HG03432 (cell line): ENCODE measurements around the gene RAPGEF2.

Experiments
- ATAC-seq: cut with Tn5 transposase; IDR thresholded peaks from one replicate; pipeline ENCODE4 v1.9.1; 2021; ENCODE audit warnings: mild to moderate bottlenecking, moderate library complexity; ENCODE audit not compliant: unreplicated experiment

Gene RAPGEF2

GRCh38 chr4:159190651-159191050 is 87.8 kb downstream of the RAPGEF2 start:
- ATAC-seq: no peak

GRCh38 chr4:159191989-159192388 is 89.1 kb downstream of the RAPGEF2 start:
- no peak for ATAC-seq

- no peak for ATAC-seq
Measured at GRCh38 chr4:159193046-159193620, 90.3 kb downstream of the RAPGEF2 start.

DNA sequence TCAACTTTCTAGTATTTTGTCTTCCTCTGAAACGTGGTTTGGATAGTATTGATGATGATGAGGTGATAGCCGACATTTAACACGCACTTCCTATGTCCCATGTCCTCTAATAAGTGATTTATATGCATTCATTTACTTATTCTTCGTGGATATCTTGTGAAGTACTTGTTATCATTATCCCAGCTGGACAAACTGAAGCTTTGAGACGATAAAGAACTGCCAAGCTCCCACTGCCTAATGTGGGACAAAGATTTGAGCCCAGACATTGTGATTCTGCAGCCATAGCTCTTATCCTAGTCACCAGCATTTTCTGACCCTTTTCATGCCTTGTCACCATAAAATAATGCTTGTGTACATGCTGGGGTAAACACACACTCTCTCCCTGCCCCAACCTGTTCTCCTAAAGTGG is 92.5 kb downstream of the RAPGEF2 start:
- ATAC-seq: no peak

- no peak for ATAC-seq
Measured at GRCh38 chr4:159197260-159197884, 94.5 kb downstream of the RAPGEF2 start.

DNA sequence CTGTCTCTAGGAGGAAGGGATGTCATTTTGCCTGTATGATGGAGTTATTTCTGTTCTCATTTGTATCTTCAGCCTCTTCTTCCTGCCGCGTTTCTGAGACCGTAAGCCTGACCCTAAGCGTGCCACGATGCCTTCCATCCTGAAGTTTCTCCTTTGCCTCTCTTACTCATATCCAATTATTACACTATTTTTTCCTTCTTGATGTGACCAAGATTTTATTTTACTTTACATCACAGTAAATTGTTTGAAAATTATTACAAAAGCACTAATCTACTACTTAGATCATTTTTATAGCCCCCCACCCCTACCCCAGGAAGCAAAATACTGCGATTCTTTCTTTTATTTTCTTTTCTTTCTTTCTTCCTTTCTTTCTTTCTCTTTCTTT is 95.0 kb downstream of the RAPGEF2 start:
- no peak for ATAC-seq

GRCh38 chr4:159199826-159200225 is 96.9 kb downstream of the RAPGEF2 start:
- no peak for ATAC-seq

DNA sequence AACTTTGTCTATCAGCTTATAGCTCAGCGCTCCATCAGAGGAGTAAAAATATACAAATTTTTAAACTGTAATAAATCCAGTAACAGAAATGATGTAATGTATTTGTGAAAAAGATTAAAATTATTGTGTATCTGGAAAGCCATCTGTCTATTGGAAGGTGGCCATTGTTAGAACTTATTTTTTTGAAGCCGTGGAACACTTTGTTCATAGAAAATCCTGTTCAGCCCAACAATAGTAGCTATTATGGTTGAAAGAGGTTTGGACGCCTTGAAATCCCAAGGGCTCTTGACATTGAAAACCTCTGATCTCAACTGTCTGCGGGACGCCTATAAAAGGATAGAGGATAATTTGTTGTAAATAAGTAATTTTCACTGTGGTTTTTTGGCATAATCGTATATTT is 98.3 kb downstream of the RAPGEF2 start:
- no peak for ATAC-seq

- no peak for ATAC-seq
Measured at GRCh38 chr4:159204566-159204965, 101.7 kb downstream of the RAPGEF2 start.

- ATAC-seq: no peak
Measured at GRCh38 chr4:159205466-159205865, 102.6 kb downstream of the RAPGEF2 start.

DNA sequence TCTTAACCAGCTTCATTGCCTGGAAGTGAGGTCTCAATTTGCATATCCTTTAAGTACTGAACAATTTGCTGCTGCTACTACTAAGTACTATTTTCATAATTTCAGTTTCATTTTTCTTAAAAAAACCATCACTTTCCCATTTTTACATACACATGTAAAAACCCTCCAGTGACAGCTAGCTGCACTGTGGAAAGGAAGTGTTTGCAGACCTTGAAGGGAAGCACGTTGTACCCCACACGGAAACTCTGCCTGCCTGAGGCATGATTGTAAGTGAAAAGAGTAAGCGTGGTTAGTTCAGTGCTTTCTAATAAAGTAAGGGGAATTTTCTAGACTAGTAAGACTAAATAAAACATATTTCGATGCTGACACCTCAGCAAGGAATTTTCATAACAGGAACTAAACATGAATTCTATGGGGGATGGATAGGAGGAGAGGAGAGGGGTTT is 103.6 kb downstream of the RAPGEF2 start:
- peak; percentile 94 for ATAC-seq

DNA sequence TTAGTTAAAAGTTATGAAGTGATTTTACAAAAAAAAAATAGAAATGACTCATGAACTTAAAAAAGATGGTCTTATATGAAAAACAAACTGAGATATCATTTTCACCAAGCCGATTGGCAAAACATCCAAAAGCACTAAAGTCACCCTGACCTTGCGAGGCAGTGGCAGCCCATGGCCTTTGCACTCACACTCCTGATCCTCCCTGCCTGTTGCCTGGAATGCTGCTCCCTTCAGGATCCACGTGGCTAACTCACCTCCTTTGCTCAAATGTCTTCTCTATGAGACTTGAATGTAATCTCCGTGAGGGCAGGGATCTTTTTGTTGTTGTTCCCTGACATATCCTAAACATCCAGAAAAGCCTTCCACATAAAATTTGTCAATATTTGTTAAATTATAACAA is 106.4 kb downstream of the RAPGEF2 start:
- no peak for ATAC-seq

GRCh38 chr4:159210975-159211374 is 108.1 kb downstream of the RAPGEF2 start:
- no peak for ATAC-seq

DNA sequence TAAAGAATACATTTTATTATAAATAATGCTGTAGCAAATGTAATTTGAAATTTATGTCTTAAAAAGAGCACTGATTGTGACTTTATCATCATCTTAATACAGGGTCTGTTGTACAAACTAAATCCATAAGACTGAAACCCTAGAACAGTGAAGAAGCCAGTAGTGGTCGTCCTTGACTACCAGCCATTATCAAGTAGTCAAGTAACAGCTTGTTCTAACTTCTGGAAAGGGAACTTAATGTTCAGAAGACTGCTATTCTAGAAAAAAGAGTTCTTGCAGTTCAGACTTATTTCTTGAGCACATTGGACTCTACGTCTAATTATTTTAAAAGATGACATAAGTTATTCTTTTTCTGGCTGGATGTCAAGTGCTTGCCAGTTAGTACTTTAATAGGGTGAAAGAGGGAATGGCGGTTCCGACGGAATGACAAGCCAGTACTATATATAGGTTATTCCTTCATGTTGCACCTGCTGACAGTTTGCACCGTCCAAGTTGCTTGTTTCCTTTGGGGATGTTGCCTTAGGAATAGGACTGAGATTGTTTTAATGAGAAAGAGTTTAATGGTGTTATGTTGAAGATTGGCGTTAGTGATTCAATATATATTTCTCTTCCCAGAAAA is 109.9 kb downstream of the RAPGEF2 start:
- ATAC-seq: no peak

DNA sequence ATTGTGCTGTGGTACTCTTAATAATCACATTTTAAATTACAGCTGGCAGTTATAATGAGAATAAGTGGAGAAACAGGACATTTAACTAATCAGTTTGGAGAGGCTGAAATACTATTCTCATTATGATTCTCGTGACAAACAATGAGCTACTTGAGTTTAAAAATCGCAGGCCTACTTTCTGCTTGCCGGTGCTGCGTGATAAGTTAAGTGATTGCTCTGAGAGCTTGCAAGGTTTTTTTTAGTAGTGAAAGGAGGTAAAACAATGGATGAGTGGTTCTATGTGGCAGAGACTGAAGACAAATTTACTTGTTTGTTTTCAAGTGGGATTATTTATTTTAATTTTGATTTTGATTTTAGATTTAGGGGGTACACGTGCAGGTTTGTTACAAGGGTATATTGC is 114.0 kb downstream of the RAPGEF2 start:
- ATAC-seq: no peak

DNA sequence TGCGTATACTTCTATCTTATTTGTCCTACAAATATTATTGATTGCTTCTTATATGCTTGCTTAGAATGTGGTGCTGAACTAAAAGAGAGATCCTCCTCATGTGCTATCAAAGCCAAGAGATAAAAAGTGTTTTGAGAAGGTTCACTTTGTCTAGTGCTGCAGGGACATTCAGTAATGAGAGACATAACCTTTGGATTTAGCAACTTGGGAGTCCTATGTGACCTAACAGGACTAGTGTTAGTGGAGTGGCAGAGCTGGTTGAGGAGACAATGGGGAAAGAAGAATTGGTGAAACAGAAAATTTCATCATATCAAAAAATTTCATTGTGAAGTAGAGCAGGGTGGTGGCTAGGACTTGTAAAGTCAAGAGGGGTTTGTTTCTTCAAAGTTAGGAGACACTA is 117.0 kb downstream of the RAPGEF2 start:
- no peak for ATAC-seq

DNA sequence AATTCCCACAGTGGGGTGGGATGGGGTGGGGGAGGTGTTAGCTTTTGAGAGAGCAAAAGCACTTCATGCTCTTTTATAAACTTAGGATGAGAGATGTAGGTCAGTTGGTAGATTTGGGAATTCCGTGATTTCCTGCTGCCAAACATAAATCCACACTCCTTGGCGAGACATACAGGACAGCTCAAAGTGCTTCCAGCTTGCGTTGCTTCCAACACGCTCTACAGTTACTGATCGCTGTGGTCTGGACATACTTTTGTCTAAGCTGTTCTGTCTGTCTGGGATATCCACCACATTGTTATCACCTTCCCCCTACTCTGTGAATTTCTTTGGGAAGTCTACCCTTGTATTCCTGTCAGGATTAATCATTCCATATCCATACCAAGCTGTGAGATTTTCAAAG is 117.5 kb downstream of the RAPGEF2 start:
- no peak for ATAC-seq

DNA sequence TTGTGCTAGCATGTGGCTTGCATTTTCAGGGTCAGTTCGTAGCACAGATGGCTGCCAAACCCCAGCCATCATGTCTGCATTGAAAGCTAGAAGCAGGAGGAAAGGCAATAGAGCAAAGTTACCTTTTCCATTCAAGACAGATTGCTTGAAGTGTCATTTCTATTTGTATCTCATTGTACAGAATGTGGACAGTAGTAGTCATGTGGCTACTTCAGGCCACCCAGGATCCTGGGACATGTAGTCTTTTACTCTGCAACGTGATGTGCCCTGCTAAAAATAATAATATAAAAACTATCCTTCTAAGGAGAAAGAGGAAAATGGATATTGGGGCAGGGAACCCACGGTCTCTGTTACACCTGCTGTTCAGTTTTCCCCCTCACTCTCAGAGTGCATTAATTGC is 118.4 kb downstream of the RAPGEF2 start:
- no peak for ATAC-seq

- no peak for ATAC-seq
Measured at GRCh38 chr4:159222043-159222552, 119.2 kb downstream of the RAPGEF2 start.

DNA sequence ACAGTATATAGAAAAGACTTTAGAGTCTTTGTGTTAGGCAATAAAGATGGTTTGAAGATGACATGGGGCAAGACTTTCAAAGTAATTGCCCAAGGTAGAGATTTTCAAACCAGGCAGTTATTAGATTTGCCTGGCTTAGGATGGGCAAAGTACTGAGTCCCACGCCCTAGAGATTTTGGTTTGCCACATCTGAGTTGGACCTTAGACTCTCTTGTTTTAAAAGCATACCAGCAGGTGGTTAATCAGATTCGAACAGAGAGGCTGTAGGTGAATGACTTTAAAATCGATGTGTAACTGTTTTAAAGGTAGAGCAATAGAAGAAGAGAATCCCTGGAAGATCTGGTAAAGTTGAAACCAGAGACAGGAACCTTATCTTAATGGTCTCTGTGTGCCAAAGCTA is 121.5 kb downstream of the RAPGEF2 start:
- ATAC-seq: no peak

DNA sequence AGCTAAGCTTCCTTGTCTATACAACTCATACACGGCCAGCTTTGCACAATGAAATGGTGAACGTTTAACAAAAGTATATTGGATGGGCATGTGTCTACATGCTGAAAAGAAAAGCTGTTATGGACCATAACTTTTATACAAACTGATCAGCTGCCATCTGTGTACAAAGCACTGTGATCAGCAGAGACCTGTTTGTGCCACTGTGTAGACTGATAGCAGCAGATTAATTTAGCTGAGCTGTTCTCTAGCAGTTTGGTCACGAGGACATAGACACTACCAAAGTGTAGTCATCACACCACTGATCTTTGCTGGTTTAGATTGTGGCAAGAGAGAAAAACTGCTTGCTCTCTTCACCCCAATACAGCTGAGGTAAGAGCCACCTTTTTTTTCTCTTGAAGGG is 124.5 kb downstream of the RAPGEF2 start:
- ATAC-seq: no peak

DNA sequence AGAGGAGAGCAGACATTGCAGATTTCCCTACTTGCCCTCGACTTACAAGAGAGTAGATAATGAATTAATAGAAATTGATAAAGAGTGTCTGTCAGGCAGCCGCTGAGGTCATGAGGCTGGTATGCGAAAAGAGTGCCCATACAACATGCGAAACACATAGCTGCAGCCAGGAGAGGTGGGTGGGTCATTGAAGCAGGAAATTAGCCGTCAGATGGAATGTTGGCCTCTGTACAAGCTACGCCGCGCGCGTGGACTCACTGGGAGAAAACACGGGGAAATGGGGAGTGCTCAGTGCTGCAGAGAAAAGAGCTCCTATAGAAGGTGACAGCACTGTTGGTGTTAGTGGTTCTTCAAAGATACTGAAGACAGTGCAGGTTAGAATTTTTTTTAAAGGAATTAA is 125.1 kb downstream of the RAPGEF2 start:
- no peak for ATAC-seq
